ENCODE results near the gene APOH. TPM values are rescaled to one million over a fixed set of nuclear protein-coding genes. Genes with fewer than 3 reads are reported as not detected.

Gene APOH
- total RNA-seq, 2 experiments from 2014 or later, result not detected

DNA sequence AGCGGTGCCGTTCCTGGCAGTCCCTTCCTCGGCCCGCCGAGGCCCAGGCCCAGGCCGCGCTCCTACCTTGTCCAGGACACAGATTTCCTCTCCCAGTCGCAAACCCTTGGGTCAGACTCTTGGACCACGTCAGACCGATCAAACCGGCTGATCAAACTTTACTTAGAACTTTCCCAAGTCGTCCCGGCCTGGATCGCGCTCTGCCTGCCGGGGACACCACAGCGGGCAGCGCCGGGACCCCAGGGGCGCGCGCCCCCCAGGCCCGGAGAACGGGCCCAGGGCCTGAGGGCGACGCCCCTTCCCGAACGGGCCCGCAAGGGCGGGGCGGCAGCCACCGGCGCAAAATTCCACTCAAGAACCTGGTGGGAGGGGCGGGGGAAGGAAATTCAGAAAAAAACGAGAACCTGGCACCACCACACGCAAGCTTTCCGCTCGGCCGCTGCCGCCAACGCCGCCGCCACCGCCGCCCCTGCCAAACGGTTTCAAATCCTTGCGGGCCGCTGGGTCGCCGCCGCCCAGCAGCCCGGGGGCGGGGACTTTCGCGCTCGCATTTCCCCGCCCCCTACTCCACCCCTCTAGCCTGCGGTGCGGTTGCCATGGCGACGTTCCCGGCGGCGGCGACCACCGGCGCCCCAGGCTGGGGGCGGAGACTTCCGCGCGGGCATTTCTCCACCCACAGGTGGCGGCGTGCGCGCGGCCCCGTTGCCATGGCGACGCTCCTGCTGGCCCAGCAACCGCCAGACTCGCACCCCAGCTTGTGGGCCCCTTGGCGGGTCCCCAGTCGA is 37.4 kb downstream of the APOH start, which contains the start of gene CEP112:
TSS of gene CEP112 (minus strand) at position 541 of the 785 bp plus-strand sequence.
- ChIA-PET POLR2A (no interaction called here), CTCF (interaction anchor here (0.7 to 2.1 kb wide), 3 partner anchors 9 to 480 kb away, joined by 3 to 4 read pairs (median 3); no protein-coding TSS in a partner anchor)
- TF ChIP-seq, protein P1, sequence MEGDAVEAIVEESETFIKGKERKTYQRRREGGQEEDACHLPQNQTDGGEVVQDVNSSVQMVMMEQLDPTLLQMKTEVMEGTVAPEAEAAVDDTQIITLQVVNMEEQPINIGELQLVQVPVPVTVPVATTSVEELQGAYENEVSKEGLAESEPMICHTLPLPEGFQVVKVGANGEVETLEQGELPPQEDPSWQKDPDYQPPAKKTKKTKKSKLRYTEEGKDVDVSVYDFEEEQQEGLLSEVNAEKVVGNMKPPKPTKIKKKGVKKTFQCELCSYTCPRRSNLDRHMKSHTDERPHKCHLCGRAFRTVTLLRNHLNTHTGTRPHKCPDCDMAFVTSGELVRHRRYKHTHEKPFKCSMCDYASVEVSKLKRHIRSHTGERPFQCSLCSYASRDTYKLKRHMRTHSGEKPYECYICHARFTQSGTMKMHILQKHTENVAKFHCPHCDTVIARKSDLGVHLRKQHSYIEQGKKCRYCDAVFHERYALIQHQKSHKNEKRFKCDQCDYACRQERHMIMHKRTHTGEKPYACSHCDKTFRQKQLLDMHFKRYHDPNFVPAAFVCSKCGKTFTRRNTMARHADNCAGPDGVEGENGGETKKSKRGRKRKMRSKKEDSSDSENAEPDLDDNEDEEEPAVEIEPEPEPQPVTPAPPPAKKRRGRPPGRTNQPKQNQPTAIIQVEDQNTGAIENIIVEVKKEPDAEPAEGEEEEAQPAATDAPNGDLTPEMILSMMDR (IDR thresholded peaks at IDR 0.05), result no peak
- Histone ChIP-seq H3K27me3 (ENCODE audit: control insufficient read depth in 1 of 2, insufficient read depth in 2 of 2, low read length in 2 of 2) (no peaks in the 10 kb centered on the region), H3K36me3 (ENCODE audit: insufficient read depth, low read length) (no peaks in the 10 kb centered on the region), H3K27ac (ENCODE audit: low read depth in 1 of 2, low read length in 2 of 2) (peak within 1 kb of the TSS; percentile 49 to 50), H3K9me3 (ENCODE audit: control insufficient read depth in 1 of 2, insufficient read depth in 1 of 2, low read length in 2 of 2) (no peaks in the 10 kb centered on the region), H3K4me1 (ENCODE audit: insufficient read depth, low read length) (peaks cover 11% of the 10 kb centered on the region), H3K4me3 (ENCODE audit: low read length) (peak within 1 kb of the TSS; percentile 61)
- intact Hi-C loops (cut with DNase I, micrococcal nuclease), result loop anchor here in 1 of 2 experiments (5.0 kb wide), 1 partner anchor 111 kb away; the partner anchor contains the start of gene PRKCA
- H3K9me3 Mint-ChIP-seq, result no peaks in the 10 kb centered on the region
- H3K4me3 Mint-ChIP-seq, result peak within 1 kb of the TSS; percentile 92
- DNase-seq (peak; percentile 79 to 97 (median 87)), ATAC-seq (ENCODE audit: poor library complexity) (peak; percentile 85)
- no peaks in the 10 kb centered on the region for H3K27me3 Mint-ChIP-seq
- no peaks in the 10 kb centered on the region for H3K36me3 Mint-ChIP-seq (ENCODE audit: low read depth)
- H3K27ac Mint-ChIP-seq, result peak within 1 kb of the TSS; percentile 86
- peaks cover 16% of the 10 kb centered on the region for H3K4me1 Mint-ChIP-seq (ENCODE audit: low read depth)

DNA sequence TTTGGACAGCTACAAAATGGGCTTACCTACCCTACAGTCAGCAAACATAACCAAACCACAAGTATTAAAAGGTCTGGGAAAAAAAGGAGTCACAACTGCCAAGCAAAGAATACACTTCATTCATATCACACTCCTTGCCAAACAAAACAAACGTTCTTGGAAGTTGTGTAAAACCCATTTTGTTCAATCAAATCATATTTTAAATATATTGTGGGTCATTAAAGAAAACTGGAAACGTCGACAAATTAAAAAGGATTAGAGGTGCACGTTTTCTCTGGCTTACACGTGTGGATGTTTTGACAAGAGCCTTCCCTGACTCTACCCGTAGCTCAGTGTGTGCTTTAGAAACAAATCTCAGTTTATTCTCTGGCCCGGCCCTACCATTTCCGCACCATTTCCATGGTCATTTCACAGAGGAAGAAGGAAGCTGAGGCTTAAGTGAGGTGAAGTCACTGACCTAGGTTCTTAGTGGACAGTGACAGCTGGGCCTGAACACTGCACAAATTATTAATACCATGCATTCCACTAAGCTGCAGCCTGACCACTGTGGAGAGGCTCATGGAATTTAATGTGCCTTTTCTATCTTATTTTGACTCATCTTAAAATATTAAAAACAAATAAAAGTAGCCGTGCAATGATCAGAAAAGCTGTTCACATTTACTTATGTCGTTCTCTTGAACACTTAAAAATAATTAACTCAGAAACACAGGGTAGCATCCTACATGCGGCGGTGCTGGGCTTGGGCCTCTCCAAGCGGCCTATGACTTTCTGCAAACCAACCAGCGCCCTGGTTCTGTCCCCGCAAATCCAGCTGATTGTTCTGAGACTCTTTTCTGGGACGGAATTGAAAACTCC is 38.2 kb downstream of the APOH start:
- Mint-ChIP-seq H3K27me3 (no peaks in the 10 kb centered on the region), H3K4me1 (ENCODE audit: low read depth) (peaks cover 16% of the 10 kb centered on the region), H3K4me3 (peak overlapping the region; percentile 87), H3K9me3 (no peaks in the 10 kb centered on the region), H3K27ac (peak overlapping the region; percentile 66), H3K36me3 (ENCODE audit: low read depth) (no peaks in the 10 kb centered on the region)
- ChIA-PET POLR2A (no interaction called here), CTCF (interaction anchor here (1.2 to 2.1 kb wide), 2 partner anchors 9 to 11 kb away, joined by 3 to 4 read pairs; no protein-coding TSS in a partner anchor)
- intact Hi-C loops (cut with DNase I, micrococcal nuclease), result loop anchor here in 1 of 2 experiments (5.0 kb wide), 1 partner anchor 111 kb away; the partner anchor contains the start of gene PRKCA
- Histone ChIP-seq H3K4me3 (ENCODE audit: low read length) (peak overlapping the region; percentile 61), H3K36me3 (ENCODE audit: insufficient read depth, low read length) (no peaks in the 10 kb centered on the region), H3K9me3 (ENCODE audit: control insufficient read depth in 1 of 2, insufficient read depth in 1 of 2, low read length in 2 of 2) (no peaks in the 10 kb centered on the region), H3K27me3 (ENCODE audit: control insufficient read depth in 1 of 2, insufficient read depth in 2 of 2, low read length in 2 of 2) (no peaks in the 10 kb centered on the region), H3K4me1 (ENCODE audit: insufficient read depth, low read length) (peaks cover 11% of the 10 kb centered on the region), H3K27ac (ENCODE audit: low read depth in 1 of 2, low read length in 2 of 2) (no peak overlapping the region)
- ATAC-seq (ENCODE audit: poor library complexity) (no peak), DNase-seq (peak in 2 of 14 experiments; percentile 3 to 12)
- TF ChIP-seq, protein P1 (IDR thresholded peaks at IDR 0.05), result no peak

DNA sequence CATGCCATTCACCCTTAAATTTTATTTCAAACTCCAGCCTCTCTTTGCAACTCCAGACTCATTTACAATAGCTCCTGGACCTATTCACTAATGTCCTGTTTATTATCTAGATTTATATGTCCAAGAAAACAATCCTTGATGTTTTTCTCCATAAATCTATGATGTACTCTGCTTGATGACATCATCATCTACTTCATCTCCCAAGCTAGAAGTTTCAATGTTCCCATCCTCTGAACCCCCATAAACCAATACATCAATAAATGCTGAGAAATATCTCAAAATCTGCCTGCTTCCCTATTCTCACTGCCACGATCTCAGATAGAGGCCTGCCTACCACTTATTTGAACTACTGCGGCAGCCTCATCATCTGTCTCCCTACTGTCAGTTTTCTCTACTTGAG is 41.5 kb downstream of the APOH start:
- H3K27ac ChIP-seq (ENCODE audit: low read depth in 1 of 2, low read length in 2 of 2), result no peak overlapping the region
- Mint-ChIP-seq H3K27ac (no peak overlapping the region), H3K36me3 (ENCODE audit: low read depth) (no peaks in the 10 kb centered on the region), H3K4me1 (ENCODE audit: low read depth) (peaks cover 14% of the 10 kb centered on the region), H3K27me3 (no peaks in the 10 kb centered on the region), H3K4me3 (no peak overlapping the region), H3K9me3 (no peaks in the 10 kb centered on the region)
- DNase-seq, result no peak
- POLR2A ChIA-PET, result no interaction called here
- TF ChIP-seq, protein P1 (IDR thresholded peaks at IDR 0.05), result no peak
- H3K4me3 ChIP-seq (ENCODE audit: low read length), result no peak overlapping the region
- ATAC-seq (ENCODE audit: poor library complexity), result no peak
- intact Hi-C loops (cut with DNase I, micrococcal nuclease), result no loop called here
- no peaks in the 10 kb centered on the region for H3K36me3 ChIP-seq (ENCODE audit: insufficient read depth, low read length)
- no peaks in the 10 kb centered on the region for H3K9me3 ChIP-seq (ENCODE audit: control insufficient read depth in 1 of 2, insufficient read depth in 1 of 2, low read length in 2 of 2)
- no peaks in the 10 kb centered on the region for H3K27me3 ChIP-seq (ENCODE audit: control insufficient read depth in 1 of 2, insufficient read depth in 2 of 2, low read length in 2 of 2)
- CTCF ChIA-PET, result interaction anchor here (0.8 to 1.5 kb wide), 2 partner anchors 13 to 486 kb away, joined by 3 read pairs; no protein-coding TSS in a partner anchor
- peaks cover 11% of the 10 kb centered on the region for H3K4me1 ChIP-seq (ENCODE audit: insufficient read depth, low read length)
